AG09309 (cell line): ENCODE data around the gene RNASET2.

Source experiments
- DNase-seq: peaks from one replicate; pipeline ENCODE4 v3.0.0-alpha.2; 2010; ENCODE audit warnings: low read depth
- H3K4me3 ChIP-seq: 2 replicates; pipeline ENCODE4 v1.5.1; 2011; ENCODE audit warnings: mild to moderate bottlenecking, low read depth, low read length, moderate library complexity; ENCODE audit not compliant: control insufficient read depth
- TF ChIP-seq, protein P1 (sequence below): IDR thresholded peaks from 2 replicates; pipeline ENCODE4 v1.5.1; 2011; ENCODE audit warnings: mild to moderate bottlenecking, low read depth, low read length, inconsistent platforms; ENCODE audit not compliant: insufficient read depth, control insufficient read depth; ENCODE audit errors: missing control alignments

Gene RNASET2

DNA sequence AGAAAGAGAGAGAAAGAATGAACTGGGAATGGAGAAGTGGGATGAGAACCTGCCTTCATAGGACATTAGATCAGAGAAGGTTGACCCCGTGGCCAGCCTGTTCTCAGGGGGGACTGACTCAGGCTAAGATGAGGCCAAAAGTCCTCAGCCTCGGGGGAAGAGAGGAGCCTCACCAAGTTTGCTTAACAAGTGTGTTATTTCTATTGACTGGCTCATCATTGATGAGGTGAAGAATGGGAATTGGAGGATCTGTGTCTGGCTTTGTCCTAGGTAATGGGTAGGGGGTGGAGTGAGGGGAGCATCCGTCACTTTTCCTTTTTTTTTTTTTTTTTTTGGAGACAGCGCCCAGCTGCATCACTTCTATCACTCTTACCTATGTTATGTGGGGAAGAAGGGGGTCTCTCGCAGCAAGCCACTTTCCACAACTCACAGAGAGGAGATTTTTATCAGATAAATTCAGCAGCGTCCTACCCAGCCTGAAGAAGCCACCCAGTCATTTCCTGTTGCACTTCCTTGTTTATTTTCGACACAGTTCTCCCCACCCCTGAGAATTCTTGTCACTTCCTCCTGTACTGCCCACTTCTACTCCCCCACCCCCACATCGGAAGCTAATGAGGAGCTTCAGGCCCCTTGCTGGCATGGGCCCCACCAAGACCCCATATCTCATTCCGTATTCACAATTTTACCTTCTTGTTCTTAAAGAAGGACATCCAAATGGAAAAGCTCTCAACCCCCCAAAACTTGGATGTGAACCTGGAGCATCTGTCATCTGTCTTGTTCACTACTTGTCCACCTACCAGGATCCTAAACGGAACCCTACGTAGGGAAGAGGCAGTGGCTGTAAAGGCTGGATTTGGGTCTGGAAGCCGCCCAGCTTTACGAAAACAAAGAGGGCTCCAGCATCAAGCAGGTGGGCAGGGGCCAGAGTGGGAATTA, 2.8 kb upstream of the RNASET2 start:
- TF ChIP-seq, protein P1, sequence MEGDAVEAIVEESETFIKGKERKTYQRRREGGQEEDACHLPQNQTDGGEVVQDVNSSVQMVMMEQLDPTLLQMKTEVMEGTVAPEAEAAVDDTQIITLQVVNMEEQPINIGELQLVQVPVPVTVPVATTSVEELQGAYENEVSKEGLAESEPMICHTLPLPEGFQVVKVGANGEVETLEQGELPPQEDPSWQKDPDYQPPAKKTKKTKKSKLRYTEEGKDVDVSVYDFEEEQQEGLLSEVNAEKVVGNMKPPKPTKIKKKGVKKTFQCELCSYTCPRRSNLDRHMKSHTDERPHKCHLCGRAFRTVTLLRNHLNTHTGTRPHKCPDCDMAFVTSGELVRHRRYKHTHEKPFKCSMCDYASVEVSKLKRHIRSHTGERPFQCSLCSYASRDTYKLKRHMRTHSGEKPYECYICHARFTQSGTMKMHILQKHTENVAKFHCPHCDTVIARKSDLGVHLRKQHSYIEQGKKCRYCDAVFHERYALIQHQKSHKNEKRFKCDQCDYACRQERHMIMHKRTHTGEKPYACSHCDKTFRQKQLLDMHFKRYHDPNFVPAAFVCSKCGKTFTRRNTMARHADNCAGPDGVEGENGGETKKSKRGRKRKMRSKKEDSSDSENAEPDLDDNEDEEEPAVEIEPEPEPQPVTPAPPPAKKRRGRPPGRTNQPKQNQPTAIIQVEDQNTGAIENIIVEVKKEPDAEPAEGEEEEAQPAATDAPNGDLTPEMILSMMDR, result no peak
- no peak for DNase-seq
- no peak overlapping the region for H3K4me3 ChIP-seq

DNA sequence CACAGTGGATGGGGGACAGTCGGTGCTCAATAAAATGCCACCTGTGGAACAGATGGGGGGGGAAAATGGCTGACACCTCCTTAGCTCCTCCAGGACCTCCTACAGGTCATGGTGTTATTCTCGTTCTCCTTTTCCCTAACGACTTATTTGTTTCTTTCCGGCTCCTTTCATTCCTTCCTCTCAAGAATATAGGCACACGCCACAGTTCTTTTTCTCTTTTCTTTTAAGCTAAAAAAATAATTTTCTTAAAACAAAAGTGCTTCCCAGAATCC, 1.4 kb upstream of the RNASET2 start:
- DNase-seq, result no peak
- H3K4me3 ChIP-seq, result no peak overlapping the region
- TF ChIP-seq, protein P1, result no peak

DNA sequence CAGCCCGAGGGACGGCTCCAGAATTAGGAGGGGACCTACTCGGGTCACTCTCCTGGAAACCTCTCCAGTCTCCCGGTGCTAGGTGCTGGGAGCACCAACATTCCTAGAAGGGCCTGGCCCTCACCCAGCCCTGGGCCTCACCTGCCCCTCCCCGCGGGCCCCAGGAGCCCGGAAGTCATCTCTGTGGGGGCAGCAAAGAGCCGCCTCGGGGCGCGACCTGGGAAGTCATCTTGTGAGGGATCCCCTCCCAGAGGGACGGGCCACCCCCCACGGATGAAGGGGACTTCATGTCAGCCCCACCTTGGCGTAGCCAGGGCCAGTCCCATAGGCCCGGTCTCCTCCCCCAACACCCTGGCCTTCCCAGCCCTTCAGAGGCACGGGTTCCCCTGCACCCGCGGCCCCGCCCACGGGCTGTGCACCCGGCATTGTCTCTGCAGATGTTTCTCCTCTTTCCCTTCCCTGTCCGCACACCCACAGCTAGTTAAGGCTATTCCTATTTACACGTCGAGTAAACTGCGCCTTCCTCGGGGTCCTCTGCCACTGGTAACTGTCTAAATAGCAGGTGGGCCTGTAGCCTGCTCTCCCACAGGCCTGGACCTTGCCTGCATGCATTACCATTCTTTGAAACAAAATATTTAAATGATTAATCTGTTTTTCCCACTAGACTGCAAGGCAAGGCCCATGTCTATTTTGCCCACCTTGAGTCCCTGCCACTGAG, 896 bp upstream of the RNASET2 start:
- TF ChIP-seq, protein P1, result no peak
- DNase-seq, result no peak
- peak overlapping the region; percentile 60 for H3K4me3 ChIP-seq

DNA sequence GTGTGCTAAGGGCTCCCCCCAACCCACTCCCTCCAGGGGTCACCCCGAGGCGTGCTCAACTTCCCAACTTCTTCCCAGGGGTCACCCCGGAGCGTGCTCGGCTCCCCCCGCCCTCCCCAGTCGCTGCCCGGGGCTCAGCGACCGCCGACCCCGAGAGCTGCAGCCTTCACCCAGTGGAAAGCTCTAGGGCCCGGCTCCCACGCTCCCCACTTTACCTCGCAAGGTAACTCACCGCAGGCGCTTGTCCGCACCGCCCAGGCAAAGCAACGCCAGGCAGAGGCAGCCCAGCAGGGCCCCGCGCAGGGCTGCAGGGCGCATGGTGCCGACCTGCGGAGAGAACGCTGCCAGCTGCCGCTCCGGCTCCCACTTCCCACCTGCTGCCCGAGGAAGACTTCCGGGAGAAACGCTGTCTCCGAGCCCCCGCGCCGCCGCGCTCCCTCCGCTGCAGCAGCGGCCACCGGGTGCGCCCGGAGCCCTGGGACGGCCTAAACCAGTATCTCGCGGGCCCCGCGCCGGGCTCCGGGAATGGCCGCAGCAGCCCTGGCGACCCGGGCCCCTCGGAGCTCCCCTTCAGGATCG, 396 bp downstream of the RNASET2 start:
- TF ChIP-seq, protein P1, result no peak
- peak overlapping the region; percentile 63 for H3K4me3 ChIP-seq
- DNase-seq, result no peak

DNA sequence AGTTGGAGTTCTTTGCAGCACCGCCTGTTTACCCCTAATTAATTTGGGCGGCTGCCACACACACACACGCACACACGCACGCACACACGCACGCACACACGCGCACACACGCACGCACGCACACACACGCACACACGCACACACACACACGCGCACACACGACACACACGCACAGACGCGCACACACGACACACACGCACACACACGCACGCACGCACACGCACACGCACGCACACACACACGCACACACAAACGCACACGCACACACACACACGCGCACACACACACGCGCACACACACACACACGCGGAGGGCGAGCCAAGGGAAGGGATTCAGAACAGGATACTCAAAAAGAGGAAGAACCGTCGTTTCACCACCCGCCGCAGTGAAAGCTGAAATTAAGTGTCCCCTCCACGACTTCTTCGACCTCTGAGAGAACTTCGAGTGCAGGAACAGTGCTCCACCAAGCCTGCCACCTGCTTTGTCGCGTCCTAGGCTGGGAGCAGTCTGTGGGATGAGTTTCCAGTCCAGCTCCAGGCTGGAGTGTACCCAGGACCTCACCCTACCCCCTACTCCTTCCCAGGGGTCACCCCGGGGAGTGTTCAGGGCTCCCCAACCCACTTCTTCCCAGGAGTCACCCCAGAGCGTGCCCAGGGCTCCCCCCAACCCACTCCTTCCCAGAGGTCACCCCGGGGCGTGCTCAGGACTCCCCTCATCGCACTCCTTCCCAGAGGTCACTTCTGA, 1.1 kb downstream of the RNASET2 start:
- no peak for DNase-seq
- H3K4me3 ChIP-seq, result peak overlapping the region; percentile 63
- TF ChIP-seq, protein P1, result no peak

DNA sequence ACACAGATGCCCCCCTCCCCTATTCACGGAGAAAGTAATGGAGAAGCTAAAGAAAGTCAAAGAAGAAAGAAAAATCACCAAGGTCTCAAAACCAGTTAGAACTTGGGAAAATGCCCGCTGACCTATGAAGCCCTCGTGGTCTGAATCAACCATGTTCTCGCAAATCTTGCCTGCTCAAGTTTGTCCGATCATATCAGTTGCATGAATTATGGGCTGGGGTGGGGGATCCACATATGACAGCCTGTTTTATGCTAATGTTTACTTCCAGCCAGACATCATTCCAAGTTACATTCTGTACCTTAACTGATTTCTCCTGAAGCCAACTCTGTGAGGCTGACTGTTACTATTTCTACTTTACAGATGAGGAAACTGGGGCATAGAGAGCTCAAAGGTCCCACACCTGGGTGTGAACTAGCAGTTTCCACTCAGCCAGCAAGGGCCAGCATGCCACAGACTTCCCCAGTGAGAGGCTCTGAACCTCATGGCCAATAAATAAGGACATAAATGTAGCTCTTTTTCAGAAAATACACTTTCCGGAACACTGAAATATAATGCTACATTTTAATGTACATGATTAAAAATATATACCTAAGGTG, 2.1 kb downstream of the RNASET2 start:
- no peak overlapping the region for H3K4me3 ChIP-seq
- TF ChIP-seq, protein P1, result no peak
- no peak for DNase-seq
